NCI-H146 treated with DMSO at 0.1 percent for 48 hours (cell line): ENCODE measurements around the gene CPEB1.
"Not testable (repeated sequence)": the region's sequence is repeated elsewhere in the genome, so short reads cannot be mapped to it uniquely, and the experiment has no call there.

Source experiments
- DNase-seq: peaks from one replicate; lab custom pipeline; 2025; ENCODE audit not compliant: unreplicated experiment; lab: John Stamatoyannopoulos, UW

The CPEB1 gene

GRCh38 chr15:82530606-82531379 lies 116.4 kb downstream of the CPEB1 start:
- DNase-seq = no peak

GRCh38 chr15:82530006-82530405 lies 117.2 kb downstream of the CPEB1 start:
- no peak for DNase-seq

GRCh38 chr15:82513587-82513986 lies 133.6 kb downstream of the CPEB1 start:
- DNase-seq = not testable (repeated sequence)

- DNase-seq = not testable (repeated sequence)
Observed at GRCh38 chr15:82507693-82508092, 139.5 kb downstream of the CPEB1 start.

- not testable (repeated sequence) for DNase-seq
Observed at GRCh38 chr15:82507087-82507486, 140.1 kb downstream of the CPEB1 start.

- DNase-seq = not testable (repeated sequence)
Observed at GRCh38 chr15:82505842-82506241, 141.3 kb downstream of the CPEB1 start.

GRCh38 chr15:82504074-82504473 lies 143.1 kb downstream of the CPEB1 start:
- DNase-seq = not testable (repeated sequence)

- DNase-seq = not testable (repeated sequence)
Observed at GRCh38 chr15:82502700-82503339, 144.3 kb downstream of the CPEB1 start.

GRCh38 chr15:82500772-82501171 lies 146.4 kb downstream of the CPEB1 start:
- not testable (repeated sequence) for DNase-seq

GRCh38 chr15:82497978-82498377 lies 149.2 kb downstream of the CPEB1 start:
- not testable (repeated sequence) for DNase-seq
